COR-L47 (cell line): ENCODE measurements around the gene NEO1.

Source experiments
- DNase-seq: peaks from one replicate; lab custom pipeline; 2025; lab: John Stamatoyannopoulos, UW

The NEO1 gene

DNA sequence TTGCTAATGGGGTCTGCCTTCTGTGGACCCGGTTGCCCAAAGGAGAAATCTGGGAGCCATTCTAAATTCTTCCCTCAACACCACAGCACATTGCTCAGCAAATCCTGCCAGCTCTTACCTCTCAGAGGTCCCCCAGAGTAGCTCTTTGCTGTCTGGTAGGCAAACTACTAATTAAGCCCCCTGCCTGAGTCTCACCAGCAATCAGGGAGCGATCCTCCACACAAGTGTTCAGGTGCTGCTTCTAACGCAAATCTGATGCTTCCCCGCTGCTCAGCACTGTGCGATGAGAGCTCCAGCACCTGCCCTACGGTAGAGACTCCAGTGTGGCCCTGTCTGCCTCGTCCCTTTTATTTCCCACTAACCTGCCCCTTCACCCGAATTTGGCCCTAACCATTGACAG lies 256.0 kb downstream of the NEO1 start:
- peak; percentile 32 for DNase-seq

DNA sequence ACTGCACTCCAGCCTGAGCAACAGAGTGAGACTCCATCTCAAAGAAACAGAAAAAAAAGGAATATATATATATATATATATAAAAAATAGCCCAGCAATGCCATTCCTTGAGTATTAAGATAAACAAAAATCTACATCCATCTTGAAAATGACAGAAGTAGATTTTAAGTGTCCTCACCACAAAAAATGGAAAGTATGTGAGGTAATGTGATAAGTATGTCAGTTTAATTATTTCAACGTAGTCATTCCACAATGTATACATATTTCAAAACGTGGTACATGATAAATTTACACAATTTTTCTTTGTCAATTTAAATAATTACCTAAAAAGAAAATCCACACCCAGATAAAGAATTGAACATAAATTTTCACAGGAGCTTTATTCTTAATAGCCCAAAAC lies 261.6 kb downstream of the NEO1 start:
- DNase-seq = no peak

- peak; percentile 66 for DNase-seq
Observed at GRCh38 chr15:73317651-73318462, 265.6 kb downstream of the NEO1 start.

- peak; percentile 99 for DNase-seq
Observed at GRCh38 chr15:73318463-73319351, 266.4 kb downstream of the NEO1 start.

DNA sequence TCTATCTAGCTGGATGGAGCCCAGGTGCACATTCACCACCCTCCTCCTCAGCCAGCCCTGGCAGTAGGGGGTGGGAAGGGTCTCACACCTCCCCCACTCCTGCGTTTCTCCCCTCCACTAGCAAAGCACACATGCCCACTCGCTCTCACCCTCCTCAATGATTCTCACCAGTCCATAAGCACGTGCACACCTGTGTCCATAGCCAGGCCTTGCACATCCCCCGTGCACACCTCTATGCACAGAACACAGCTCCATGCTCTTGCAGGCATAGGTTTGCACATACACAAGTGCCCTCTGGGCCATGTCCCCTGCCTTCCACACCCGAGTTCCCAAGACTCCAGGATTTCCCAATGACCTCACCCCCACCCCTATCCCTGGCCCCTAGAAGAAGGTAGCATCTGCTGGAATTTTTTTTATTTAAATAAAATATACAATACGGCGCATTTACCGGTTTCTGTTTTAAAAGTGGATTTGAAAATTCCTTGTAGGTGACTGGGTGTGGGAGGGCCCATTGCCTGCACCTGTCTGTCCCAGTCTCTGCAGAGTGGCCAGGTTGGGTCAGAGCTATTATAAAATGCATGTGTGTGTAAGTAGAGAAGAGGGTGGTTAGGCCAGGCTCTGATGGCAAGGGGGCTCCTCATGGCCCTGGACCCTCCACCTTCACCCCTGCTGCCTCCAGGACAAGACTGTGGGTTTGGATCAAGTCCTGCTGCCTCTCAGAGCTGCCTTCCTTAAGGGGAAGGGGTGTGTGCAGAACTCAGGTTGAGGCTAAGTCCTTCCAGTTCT lies 267.4 kb downstream of the NEO1 start:
- DNase-seq = no peak

DNA sequence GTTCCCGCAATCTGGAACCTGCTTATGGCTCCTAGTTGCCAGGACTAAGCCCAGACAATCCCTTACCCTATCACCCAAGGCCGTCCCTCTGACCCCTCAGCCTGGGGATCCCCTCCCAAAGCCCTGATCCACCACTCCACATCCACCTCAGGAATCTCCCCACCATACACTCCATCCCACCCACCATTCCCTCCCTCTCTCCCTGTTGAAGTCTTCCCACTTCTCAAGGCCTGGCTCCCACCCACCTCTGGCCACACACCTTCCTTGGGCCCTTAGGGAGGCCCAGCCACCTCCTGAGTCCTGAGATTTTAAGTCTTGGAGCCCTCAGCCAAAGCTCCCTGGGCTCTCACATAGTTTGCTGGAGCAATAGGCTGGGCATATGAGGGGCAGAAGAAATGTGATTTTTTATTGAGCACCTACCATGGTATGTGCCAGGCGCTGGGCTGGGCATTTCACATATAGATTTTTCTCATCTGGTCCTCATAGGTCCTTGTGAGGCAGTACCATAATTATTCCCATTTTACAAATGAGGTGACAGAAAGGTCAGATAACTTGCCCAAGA lies 268.4 kb downstream of the NEO1 start:
- no peak for DNase-seq

DNA sequence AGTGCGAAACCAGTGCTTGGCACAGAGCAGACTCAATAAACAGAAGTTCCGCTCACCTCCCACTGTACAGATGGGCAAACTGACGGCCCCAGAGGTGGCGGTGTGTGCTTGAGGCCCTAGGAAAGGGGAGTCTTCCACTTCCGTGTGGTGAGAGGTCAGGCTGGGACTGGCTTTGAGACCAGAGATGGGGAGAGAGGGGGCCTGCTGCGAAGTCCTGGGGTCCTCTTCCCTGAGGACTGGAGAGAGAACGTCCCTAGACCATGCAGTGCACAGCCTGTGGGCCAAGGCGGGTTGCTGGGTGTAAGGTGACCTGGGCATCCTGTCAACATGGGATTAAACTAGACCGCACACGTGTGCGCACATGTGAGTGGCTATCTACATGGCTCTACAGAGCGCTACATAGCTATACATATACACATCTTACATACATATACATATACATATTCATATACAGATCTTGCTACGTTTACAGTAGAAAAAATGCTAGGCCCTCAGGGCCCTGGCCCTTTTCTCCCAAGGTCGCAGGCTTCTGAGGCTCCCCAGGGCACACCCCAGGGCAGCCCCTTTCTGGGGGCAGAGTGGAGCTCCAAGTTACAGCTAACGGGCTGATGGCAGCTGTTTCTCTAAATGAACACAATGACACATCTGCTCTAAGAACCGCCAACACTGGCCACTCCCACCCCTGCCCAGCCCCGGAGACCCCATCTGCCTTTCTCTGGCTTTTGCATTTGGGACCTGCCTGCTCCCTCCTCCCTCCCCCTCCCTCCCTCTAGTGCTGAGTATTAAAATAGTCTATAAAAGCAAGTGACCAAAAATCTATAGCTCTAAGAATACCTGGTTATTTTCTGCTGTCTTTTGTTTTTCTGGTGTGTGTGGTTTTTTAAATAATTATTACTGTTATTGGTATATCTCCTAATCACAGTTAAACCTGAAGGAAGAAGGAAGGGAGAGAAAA lies 269.5 kb downstream of the NEO1 start:
- DNase-seq = no peak

GRCh38 chr15:73322665-73323373 lies 270.6 kb downstream of the NEO1 start:
- no peak for DNase-seq

DNA sequence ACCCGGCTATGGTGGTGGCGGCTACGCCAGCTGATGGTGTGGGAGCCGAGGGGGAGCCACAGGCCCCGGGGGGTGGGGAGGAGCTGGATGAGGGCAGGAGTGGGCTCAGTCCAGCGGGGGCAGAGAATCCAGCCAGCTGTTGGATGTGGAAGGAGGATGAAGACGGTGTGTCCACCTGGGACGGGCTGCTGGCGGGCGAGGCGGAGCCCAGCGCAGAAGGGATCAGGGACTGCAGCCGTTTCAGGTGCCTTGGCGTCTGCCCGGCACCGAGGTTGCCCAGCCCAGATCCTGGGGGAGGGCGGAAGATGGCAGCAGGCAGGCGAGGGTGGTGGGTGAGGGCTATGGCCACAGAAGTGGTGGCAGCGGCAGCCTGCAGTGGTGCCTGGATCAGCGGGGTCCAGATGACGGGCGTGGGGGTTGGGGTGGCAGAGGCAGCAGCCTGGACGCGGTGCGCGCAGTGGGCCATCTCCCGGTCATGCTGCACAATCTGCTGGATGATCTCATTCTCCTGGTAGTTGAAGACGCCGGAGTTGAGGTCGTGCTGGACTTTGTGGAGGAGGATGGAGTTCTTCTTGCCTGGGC lies 271.2 kb downstream of the NEO1 start:
- no peak for DNase-seq

DNA sequence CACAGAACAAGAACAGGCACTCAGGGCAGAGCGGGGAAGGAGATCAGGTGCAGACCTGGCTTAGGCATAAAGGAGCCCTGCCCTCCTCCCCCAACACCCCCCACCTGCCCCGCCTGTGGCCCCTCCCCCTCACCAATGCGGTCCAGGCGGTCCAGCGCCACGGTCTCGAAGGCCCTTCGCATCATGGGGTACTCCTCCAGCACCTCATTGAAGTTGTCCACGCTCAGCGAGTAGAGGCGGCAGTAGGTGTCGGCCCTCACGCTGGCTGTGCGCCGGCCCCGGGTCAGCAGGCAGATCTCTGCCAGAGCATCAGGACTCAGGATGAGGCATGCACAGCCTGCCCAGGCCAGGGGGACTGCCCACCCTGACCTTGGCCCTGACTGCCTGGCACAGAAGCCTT lies 271.7 kb downstream of the NEO1 start:
- DNase-seq = no peak

GRCh38 chr15:73324496-73325170 lies 272.4 kb downstream of the NEO1 start:
- DNase-seq = no peak

DNA sequence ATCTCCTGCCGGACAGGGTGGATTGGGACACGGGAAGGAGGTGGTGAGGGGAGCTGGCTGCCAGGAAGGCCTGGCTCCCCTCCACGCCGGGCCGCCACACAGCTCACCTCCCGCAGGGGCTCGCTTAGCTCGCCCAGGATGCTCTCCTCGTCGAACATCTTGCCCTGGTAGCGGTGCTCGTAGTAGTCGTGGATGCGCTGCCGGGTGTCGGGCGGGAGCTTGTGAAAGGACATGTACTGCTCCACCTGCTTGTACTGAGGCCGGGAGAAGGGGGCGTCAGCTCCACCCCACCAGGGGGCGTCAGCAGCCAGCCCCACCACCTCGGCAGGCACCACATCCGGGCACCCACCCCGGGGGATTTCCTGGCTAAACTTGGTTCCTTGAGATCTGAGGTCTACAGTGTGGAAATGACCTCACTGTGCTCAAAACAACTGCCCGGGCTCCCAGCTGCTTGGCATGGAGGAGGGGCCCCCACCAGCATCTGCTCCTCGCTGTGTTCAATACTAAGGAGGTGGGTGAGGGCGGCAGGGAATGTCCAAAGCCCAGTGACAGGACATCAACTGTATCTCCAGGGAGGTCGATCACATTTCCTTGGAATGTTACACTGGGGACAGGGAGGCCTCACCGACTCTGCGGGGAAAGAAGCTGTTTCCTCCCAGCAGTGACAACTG lies 273.1 kb downstream of the NEO1 start:
- peak; percentile 39 for DNase-seq

GRCh38 chr15:73326157-73326556 lies 273.9 kb downstream of the NEO1 start:
- no peak for DNase-seq

DNA sequence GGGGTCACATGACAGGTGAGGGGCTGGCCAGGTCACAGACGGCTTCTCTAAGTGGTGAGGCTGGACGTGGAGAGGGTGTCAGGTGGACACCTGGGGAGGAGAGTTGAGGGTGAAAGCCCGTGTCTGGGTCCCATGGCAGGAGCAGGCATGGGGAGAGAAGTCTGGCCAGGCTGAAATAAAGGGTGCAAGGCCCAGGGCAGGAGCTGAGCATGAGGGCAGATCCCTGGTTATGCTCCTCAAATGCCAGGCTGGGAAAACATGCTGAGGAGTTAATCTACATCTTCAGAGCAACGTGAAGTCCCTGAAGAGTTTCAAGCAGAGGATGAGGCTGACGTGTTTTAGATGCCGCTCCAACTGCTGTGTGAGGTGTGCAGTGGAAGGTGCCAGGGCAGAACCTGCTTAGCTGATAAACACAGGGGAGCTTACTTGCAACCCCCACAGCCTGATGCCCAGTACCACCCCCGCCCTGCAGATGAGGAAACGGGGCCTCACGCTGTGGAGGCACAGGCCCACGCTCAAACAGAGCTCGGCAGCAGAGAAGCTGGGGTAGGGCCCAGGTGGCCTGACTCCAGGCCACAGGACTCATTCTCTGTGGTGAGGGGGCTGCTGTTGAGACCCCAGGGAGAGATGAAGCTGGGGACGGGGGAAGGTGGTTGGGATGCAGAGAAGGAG lies 276.0 kb downstream of the NEO1 start:
- no peak for DNase-seq

- no peak for DNase-seq
Observed at GRCh38 chr15:73328981-73329380, 276.7 kb downstream of the NEO1 start.

DNA sequence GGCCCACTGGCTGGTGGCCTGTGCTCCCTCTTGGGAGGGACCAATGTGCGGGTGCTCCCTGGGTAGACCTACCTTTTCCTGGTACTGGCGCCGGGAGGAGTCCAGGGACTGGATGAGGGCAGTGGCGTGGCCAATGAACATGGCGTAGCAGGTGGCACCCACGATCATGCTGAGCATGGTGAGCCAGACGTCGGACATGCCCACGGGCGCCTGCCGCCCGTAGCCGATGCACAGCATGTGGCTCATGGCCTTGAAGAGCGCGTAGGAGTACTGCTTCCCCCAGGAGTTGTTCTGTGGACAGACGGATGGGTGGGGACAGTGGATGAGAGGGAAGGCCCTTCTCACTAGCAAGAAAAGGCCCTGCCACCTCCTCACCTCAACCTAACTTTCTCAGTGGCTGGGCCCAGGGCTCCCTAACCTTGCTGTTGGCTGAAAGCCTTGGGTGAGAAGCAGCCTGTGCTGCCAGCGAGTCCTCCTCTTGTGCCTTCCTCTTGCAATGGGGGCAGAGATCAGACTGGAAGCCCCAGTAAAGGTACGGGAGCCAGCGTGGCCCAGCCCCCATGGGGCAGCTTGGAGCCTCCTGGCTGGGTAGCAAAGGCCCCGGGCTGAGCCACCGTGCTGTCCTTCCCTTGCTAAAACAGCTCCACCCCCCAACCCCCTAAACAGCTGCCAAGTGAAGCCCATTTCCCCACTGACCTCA lies 277.4 kb downstream of the NEO1 start:
- no peak for DNase-seq
